GM21447 (cell line): ENCODE results near the gene ADAMTS12.
"Not testable (repeated sequence)": the region's sequence is repeated elsewhere in the genome, so short reads cannot be mapped to it uniquely, and the experiment has no call there.

ENCODE experiments used
- ATAC-seq: cut with Tn5 transposase; IDR thresholded peaks from one replicate; pipeline ENCODE4 v1.9.1; 2021; ENCODE audit not compliant: unreplicated experiment

ADAMTS12 gene

GRCh38 chr5:33536802-33537201 is 355.0 kb downstream of the ADAMTS12 start:
- no peak for ATAC-seq

- ATAC-seq, result no peak
These were observed 360.0 kb downstream of the ADAMTS12 start for GRCh38 chr5:33531824-33532223.

GRCh38 chr5:33531037-33531298 is 360.8 kb downstream of the ADAMTS12 start:
- no peak for ATAC-seq

- no peak for ATAC-seq
These were observed 361.4 kb downstream of the ADAMTS12 start for GRCh38 chr5:33530183-33531036.

GRCh38 chr5:33527696-33528095 is 364.1 kb downstream of the ADAMTS12 start:
- no peak for ATAC-seq

- no peak for ATAC-seq
These were observed 365.0 kb downstream of the ADAMTS12 start for GRCh38 chr5:33526755-33527154.

GRCh38 chr5:33524476-33524875 is 367.3 kb downstream of the ADAMTS12 start:
- no peak for ATAC-seq

GRCh38 chr5:33523208-33523771 is 368.5 kb downstream of the ADAMTS12 start:
- no peak for ATAC-seq

- no peak for ATAC-seq
These were observed 375.4 kb downstream of the ADAMTS12 start for GRCh38 chr5:33516421-33516820.

GRCh38 chr5:33515366-33515765 is 376.4 kb downstream of the ADAMTS12 start:
- not testable (repeated sequence) for ATAC-seq

- no peak for ATAC-seq
These were observed 378.2 kb downstream of the ADAMTS12 start for GRCh38 chr5:33513462-33514185.

- ATAC-seq, result no peak
These were observed 382.8 kb downstream of the ADAMTS12 start for GRCh38 chr5:33509036-33509435.

- ATAC-seq, result no peak
These were observed 384.4 kb downstream of the ADAMTS12 start for GRCh38 chr5:33507426-33507825.

- no peak for ATAC-seq
These were observed 387.2 kb downstream of the ADAMTS12 start for GRCh38 chr5:33504570-33504969.

GRCh38 chr5:33501899-33502298 is 389.9 kb downstream of the ADAMTS12 start:
- no peak for ATAC-seq

GRCh38 chr5:33501260-33501659 is 390.5 kb downstream of the ADAMTS12 start:
- no peak for ATAC-seq

- no peak for ATAC-seq
These were observed 397.3 kb downstream of the ADAMTS12 start for GRCh38 chr5:33494466-33494865.

- ATAC-seq, result no peak
These were observed 399.8 kb downstream of the ADAMTS12 start for GRCh38 chr5:33491941-33492340.

- ATAC-seq, result no peak
These were observed 401.6 kb downstream of the ADAMTS12 start for GRCh38 chr5:33490071-33490665.

GRCh38 chr5:33489481-33490067 is 402.2 kb downstream of the ADAMTS12 start:
- no peak for ATAC-seq

GRCh38 chr5:33488558-33489355 is 403.0 kb downstream of the ADAMTS12 start:
- ATAC-seq, result no peak
